Measurements from ENCODE around the gene TRIM52.
A peak's percentile ranks its signal among the peaks of the same experiment; 100 is the strongest.

TRIM52 gene

GRCh38 chr5:181245427-181246275, 15.3 kb downstream of the TRIM52 start:
- TF ChIP-seq CTCF (IDR thresholded peaks at IDR 0.05; ENCODE audit: insufficient read depth, low read length, poor library complexity, severe bottlenecking), result no peak
- H3K4me3 ChIP-seq (replicated peaks; ENCODE audit: low read depth, low read length), result peak overlapping the region; percentile 98
- no peaks in the 10 kb centered on the region for H3K27me3 ChIP-seq (replicated peaks; ENCODE audit: control insufficient read depth, insufficient read depth, low read length)
- H3K36me3 ChIP-seq (ENCODE audit: control insufficient read depth, insufficient read depth, low read length), result peaks cover 18% of the 10 kb centered on the region
- DNase-seq (ENCODE audit: extremely low read depth, insufficient read length), result no peak

GRCh38 chr5:181243564-181244343, 17.2 kb downstream of the TRIM52 start, which contains the start of gene RACK1:
RACK1 (minus strand) TSS chr5:181243906; CDS start chr5:181243800, 106 bp downstream.
- TF ChIP-seq CTCF (IDR thresholded peaks at IDR 0.05; ENCODE audit: insufficient read depth, low read length, poor library complexity, severe bottlenecking), result no peak
- Histone ChIP-seq H3K36me3 (ENCODE audit: control insufficient read depth, insufficient read depth, low read length) (peaks cover 27% of the 10 kb centered on the region), H3K27me3 (replicated peaks; ENCODE audit: control insufficient read depth, insufficient read depth, low read length) (no peaks in the 10 kb centered on the region), H3K4me3 (replicated peaks; ENCODE audit: low read depth, low read length) (peak within 1 kb of the TSS; percentile 98)
- peak; percentile 84 for DNase-seq (ENCODE audit: extremely low read depth, insufficient read length)

GRCh38 chr5:181243018-181243563, 17.9 kb downstream of the TRIM52 start:
- peaks cover 33% of the 10 kb centered on the region for H3K36me3 ChIP-seq (ENCODE audit: control insufficient read depth, insufficient read depth, low read length)
- no peaks in the 10 kb centered on the region for H3K27me3 ChIP-seq (replicated peaks; ENCODE audit: control insufficient read depth, insufficient read depth, low read length)
- TF ChIP-seq CTCF (IDR thresholded peaks at IDR 0.05; ENCODE audit: insufficient read depth, low read length, poor library complexity, severe bottlenecking), result no peak
- H3K4me3 ChIP-seq (replicated peaks; ENCODE audit: low read depth, low read length), result peak overlapping the region; percentile 98
- no peak for DNase-seq (ENCODE audit: extremely low read depth, insufficient read length)

- H3K27me3 ChIP-seq (replicated peaks; ENCODE audit: control insufficient read depth, insufficient read depth, low read length), result no peaks in the 10 kb centered on the region
- peak overlapping the region; percentile 98 for H3K4me3 ChIP-seq (replicated peaks; ENCODE audit: low read depth, low read length)
- DNase-seq (ENCODE audit: extremely low read depth, insufficient read length), result no peak
- peaks cover 43% of the 10 kb centered on the region for H3K36me3 ChIP-seq (ENCODE audit: control insufficient read depth, insufficient read depth, low read length)
- TF ChIP-seq CTCF (IDR thresholded peaks at IDR 0.05; ENCODE audit: insufficient read depth, low read length, poor library complexity, severe bottlenecking), result no peak
These were observed 18.9 kb downstream of the TRIM52 start for GRCh38 chr5:181242031-181242451.

- Histone ChIP-seq H3K4me3 (replicated peaks; ENCODE audit: low read depth, low read length) (peak overlapping the region; percentile 98), H3K27me3 (replicated peaks; ENCODE audit: control insufficient read depth, insufficient read depth, low read length) (no peaks in the 10 kb centered on the region), H3K36me3 (ENCODE audit: control insufficient read depth, insufficient read depth, low read length) (peaks cover 47% of the 10 kb centered on the region)
- no peak for TF ChIP-seq CTCF (IDR thresholded peaks at IDR 0.05; ENCODE audit: insufficient read depth, low read length, poor library complexity, severe bottlenecking)
- DNase-seq (ENCODE audit: extremely low read depth, insufficient read length), result peak; percentile 50
These were observed 19.5 kb downstream of the TRIM52 start for GRCh38 chr5:181241393-181241975.

Measured in GM06990 (cell line).